GM19099 (cell line): Measurements from ENCODE around the gene SULT2B1.

Experiments used
- POLR2A ChIP-seq: IDR thresholded peaks from 3 replicates; pipeline ENCODE4 v1.6.1; 2011; ENCODE audit warnings: low read depth; ENCODE audit not compliant: insufficient read length; ENCODE audit errors: extremely low read depth

Gene SULT2B1

GRCh38 chr19:48551437-48552302 lies at the start of gene SULT2B1:
TSS of gene SULT2B1 (plus strand) at chr19:48552172. CDS start at chr19:48552253, 81 bp downstream.
- no peak for TF ChIP-seq POLR2A

GRCh38 chr19:48502350-48503018 lies 49.5 kb upstream of the SULT2B1 start:
- no peak for TF ChIP-seq POLR2A

DNA sequence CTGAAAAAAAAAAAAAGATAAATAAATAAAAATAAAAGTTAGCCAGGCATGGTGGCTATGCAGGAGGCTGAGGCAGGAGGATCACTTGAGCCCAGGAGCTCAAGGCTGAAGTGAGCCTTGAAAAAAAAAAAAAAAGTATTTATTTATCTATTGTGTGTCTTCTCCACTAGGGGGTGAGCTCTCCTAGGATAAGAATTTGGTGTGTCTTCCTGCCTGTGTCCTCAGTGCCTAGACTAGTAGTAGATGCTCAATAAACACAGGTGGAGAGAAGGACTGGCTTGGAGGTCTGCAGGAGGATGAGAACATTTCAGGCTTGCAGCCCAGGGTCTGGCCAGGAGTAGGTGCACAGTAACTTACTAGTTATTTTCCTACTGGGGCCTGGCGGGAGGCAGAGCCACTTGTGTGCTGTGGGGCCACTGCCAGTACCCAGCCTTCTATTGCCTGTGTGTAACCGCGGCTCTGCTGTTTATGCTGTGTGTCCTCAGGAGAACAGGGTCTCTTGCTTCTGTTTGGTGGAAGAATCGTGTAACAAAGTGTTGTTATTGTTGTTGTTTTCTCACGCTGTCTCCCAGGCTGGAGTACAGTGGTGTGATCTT lies 45.7 kb upstream of the SULT2B1 start:
- TF ChIP-seq POLR2A = no peak

DNA sequence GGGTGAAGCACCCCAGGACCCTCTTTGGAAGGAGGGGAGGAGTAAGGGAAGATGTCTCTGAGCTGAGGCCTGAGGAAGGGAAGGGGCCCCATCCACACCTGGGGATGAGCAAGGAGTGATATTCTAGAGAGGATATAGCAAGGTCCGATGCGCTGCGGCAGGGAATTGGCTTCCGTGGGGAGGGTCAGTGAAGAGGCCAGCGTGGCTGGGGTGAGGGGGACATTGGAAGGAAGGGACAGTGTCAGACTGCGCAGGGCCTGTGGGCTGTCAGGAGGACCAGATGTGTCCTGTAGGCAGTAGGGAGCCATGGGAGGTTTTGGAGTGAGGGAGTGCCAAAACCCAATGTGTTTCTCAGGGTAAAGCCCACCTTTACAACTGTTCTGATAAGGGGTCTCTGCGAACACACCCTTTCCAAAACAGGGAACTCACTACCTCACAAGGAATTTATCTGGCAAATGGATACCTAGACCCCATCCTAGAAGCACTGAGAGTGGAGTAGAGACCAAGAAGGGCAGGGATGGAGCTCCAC lies 44.0 kb upstream of the SULT2B1 start:
- no peak for TF ChIP-seq POLR2A

- no peak for TF ChIP-seq POLR2A
Measured at GRCh38 chr19:48508729-48509411, 43.1 kb upstream of the SULT2B1 start.

DNA sequence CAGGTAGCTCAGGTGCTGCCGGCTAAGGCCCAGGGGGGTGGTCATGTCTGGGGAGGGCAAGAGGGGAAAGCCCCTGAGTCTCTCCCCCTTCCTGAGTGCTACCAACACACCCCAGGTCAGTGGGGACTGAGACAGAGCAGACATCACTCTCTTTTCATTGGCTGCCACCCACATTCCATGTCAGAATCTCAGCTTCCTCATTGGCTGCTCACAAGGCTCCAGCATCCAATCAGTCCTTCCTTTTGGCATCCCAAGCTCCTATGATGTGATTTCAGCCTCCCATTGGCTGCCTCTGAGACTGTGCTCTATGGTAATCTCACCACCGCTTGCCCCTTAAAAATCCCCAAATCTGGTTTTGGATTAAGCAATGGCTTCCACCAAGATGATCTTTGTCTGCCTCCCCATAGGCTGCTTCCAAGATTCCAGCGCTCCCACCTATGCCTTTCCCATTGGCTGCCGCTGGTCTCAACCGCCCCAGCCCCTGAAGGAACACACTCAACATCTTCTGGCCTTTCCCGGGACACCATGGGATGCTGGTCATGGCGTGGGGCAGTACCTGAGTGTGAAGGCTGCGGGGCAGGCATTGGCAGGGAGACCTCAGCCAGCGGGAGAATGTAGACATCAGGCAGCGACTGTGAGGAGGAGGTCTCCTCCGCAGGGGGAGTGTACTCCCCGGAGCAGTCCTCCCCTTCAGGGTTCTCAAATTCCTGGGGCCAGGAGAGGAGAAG lies 42.3 kb upstream of the SULT2B1 start:
- no peak for TF ChIP-seq POLR2A

- TF ChIP-seq POLR2A = no peak
Measured at GRCh38 chr19:48510421-48511268, 41.3 kb upstream of the SULT2B1 start.

GRCh38 chr19:48511321-48511731 lies 40.6 kb upstream of the SULT2B1 start:
- TF ChIP-seq POLR2A = no peak

GRCh38 chr19:48511800-48512503 lies 40.0 kb upstream of the SULT2B1 start, which contains the start of gene LMTK3:
TSS of gene LMTK3 (minus strand) at chr19:48511835. CDS start at chr19:48511576, 259 bp downstream.
- TF ChIP-seq POLR2A = no peak

DNA sequence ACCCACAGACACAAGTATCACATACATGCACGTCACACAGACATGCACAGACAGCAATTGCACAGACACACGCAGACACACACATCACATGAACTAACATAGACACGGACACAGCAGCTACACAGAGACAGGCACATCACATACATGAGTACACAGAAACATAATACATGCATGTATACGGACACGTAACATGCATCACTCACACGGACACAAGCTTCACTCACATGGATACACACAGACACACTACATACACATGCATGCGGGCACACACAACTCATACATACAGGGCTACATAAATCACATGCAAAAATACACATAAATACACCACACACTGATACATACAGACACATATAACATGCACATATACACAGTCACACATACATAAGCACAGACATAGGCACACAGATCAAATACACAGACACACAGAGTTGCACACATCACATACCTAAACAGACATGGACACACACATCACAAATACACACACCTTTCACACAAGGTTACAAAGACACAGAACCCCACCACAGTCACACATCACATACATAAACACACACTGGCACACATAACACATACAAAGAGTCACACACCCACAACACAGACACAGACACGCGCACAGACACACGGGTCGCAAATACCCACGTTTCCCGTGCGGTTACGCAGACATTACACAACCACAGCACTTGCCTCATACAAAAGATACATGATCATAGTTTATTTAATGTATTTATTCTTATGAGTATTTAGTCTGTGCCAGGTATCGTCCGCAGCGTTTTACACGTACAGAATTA lies 39.3 kb upstream of the SULT2B1 start:
- TF ChIP-seq POLR2A = no peak

DNA sequence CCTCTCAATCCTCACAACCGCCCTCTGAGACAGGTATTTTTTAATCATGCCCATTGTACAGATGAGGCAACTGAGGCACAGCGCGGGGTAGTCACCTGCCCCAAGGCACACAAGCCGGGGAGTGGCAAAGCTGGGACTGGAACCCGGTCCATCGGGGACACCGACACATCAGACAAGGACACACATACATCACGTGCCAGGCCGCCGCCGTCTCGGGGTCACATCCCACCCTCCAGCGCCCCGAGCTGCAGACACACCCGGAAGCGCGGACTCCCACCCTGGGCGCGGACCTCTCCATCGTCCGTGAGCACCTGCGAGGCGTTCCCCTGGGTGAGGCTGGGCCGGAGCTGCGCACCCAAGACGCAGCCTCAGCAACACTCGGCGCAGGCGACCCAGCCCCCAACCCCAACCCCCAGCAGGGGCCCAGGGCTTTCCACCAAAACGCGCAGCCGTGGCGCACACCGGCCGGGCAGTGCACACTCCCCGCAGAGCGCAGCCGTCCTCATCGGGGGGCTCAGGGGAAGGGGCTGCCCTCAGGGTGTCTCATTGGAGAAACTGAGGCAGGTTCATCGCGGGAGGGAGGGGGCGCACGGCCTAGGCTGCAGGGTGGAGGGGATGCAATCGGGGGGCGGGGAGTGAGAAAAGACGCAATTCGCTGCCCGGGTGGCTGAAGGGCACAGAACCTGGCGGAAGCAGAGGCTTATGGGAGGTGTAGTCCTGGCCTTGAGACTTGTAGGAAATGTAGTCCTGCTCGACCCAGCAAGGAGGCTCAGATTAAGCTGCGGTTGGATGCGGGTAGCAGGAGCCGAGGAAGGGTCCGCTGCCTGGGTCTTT lies 38.5 kb upstream of the SULT2B1 start:
- TF ChIP-seq POLR2A = no peak
